HG03460 (cell line): ENCODE data around the gene SNX3.
"Not testable (repeated sequence)": the region's sequence is repeated elsewhere in the genome, so short reads cannot be mapped to it uniquely, and the experiment has no call there.

ENCODE experiments used
- ATAC-seq: cut with Tn5 transposase; IDR thresholded peaks from one replicate; pipeline ENCODE4 v1.9.1; 2021; ENCODE audit not compliant: unreplicated experiment

Gene SNX3

DNA sequence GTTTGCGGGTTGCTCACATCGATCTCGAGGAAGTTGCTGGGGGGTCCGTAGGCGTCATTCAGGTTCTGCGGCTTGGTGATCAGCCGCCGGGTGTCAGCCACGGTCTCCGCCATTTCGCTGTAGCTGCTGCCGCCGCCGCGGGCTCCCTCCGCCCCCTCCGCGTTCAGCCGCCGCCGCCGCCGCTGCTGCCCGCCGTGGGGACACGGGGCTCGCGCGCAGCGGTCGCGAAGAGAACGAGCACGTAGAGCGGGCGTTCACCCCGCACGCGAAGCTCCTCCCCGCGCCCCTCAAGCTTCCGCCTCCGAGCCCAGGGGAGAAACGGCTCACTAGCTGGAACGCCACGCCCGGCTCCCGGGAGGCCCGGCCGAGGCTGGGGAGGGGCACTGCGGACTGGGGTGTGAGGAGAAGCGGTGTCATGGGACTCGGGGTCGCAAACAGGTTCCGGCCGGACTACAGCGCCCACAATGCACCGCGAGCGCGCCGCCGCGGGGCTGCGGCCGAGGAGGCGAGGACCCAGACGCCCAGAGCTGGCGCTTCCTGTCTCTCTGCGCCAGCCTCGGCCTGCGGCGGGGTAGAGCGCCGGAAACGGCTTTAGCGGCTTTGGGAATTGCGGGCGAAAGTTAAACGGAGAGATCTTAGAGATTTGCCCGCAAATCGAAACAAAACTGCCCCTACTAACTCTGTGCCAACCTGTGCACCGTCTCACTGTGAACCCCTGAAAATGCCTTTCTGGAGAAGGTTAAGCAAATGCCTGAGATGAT, at the start of gene SNX3:
TSS of gene SNX3 (minus strand) at position 232 of the 761 bp plus-strand sequence. CDS start at position 113, 119 bp downstream.
- ATAC-seq: peak; percentile 84

DNA sequence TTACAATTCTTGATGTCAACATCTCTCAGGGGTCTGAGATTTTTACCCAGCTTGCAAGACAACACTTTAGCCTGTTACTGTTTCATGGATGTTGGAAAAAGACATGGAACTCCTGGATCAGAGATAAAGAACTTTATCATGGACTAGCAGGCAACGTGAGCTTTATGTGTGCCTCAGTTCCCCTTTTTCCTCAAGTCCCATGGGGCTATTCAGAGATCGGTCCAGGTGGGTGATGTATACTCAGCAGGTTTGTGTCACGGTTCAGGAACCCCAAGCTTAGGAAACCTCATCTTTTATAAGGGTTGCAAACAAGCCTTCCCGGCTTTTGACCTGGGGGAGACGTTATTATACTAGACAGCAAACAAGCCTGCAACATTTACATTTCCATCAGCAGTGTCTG, 49.0 kb upstream of the SNX3 start:
- no peak for ATAC-seq

DNA sequence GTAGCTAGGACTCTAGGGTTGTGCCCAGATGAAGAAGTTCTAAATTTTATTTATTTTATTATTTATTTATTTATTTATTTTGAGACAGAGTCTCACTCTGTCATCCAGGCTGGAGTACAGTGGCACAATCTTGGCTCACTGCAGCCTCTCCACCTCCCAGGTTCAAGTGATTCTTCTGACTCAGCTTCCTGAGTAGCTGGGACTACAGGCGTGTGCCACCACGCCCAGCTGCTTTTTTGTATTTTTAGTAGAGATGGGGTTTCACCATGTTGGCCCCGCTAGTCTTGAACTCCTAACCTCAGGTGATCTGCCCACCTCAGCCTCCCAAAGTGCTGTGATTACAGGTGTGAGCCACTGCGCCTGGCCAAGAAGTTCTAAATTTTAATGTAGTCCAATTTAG, 47.8 kb upstream of the SNX3 start:
- ATAC-seq: not testable (repeated sequence)

DNA sequence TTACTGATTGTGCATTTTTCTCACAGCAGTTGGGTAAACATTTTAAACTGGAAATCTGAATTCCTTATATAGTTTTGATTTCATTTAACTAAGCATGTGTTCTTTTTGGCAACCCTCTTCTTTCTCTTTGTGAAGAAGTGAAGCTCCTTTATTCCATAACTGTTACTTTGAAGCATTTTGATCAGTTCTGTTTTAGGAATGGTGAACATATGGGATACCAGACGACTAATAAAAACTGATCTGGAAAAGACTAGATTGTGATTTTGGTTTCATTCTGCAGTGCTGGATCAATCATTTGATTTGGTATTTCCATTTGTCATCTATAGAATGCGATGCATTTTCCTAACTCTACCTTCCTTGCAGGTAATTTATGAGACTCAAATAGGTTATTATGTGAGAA, 43.8 kb upstream of the SNX3 start:
- no peak for ATAC-seq

DNA sequence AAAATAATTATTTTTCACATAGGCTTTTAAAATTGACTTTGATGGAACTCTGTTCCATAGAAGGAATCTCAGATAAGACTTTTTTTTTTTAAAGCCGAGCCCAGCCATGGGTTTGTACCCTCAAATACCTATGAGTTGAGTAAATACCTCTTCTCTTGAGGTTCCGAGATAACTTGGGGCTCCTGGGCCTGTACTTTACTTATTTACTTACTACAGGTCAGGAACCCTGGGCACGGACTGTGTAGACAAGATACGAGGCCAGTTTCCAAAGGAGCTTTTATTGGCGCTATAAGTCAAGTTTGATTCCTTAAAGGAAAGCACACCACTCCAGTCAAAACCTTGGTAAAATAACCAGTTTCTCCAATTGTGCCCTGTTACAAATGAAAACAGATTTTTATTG, 41.5 kb upstream of the SNX3 start:
- no peak for ATAC-seq

DNA sequence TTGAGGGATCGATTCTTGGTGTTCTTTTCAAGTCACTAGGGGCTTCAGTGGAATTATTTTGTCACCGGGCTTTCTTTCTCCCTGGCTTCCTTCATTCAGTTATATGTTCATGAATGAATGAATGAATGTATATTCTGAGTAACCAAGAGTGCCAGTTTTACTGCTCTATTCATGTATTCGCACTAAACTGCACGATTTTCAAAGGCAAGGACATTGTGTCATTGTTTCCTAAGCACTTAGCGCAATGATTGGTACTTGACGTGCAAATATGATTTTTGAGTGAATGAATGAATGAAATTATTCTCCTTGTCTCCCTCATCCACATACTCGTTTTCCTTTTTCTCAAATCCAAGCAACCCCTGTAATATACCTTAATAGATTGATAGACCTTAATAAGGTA, 34.8 kb upstream of the SNX3 start:
- no peak for ATAC-seq

DNA sequence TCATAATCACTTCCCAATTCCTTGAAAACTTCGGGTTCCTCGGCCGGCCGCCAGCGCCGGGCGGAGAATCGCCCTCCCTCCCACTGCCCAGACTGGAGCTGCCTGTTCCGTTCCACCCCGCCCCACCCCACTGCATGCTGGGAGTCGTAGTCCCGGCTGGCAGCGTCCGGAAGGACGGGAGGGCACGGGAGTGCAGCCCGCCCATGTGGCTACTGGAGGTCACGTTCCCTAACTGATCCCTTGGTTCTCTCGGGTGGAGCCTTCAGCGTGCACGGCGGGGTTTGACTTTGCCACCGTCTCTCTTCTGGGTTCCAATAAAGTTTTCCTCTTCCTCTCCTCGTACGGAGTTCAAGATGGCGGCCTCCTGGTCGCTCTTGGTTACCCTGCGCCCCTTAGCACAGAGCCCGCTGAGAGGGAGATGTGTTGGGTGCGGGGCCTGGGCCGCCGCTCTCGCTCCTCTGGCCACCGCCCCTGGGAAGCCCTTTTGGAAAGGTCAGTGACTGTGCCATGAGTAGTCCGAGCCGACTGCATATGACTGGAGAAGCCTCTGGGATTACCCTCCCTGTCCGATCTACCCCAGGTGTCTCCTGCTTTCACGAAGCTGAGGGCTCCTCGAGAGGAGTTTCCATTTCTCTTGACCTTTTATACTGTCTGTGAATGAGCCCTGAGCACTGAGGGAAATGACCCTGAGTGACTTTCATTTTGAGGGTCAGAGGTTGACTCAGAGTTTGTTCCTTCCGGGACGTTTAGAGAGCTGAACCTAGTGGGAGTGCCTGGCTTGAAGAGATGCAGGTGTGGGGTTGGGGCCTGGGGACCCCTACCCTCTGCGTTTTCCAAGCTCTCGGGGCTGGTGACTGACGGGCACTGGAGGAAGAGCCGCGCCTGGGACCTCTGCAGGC, 34.1 kb upstream of the SNX3 start, which contains the start of gene AFG1L:
TSS of gene AFG1L (plus strand) at position 328 of the 899 bp plus-strand sequence. CDS start at position 354, 26 bp downstream.
- peak; percentile 93 for ATAC-seq

DNA sequence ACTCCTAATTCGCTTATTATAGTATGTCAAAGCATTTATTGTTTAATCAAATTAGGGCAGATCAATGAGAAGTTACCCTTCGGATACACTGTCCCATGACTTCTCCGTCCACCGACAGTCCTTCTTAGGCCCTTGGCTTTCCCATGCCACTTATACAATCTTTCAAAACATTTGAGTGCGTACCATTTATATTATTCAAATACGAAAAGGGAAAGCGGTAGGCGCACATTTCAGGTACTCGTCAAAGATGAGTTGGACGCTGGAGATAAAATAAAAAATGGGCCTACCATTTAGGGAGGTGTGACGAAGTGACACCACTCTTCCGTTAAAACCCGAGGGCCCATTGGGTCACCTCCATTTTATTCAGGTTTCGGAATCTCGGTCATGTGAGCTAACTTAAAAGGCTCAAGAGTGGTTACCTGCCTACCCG, 33.5 kb upstream of the SNX3 start:
- ATAC-seq: peak; percentile 22

DNA sequence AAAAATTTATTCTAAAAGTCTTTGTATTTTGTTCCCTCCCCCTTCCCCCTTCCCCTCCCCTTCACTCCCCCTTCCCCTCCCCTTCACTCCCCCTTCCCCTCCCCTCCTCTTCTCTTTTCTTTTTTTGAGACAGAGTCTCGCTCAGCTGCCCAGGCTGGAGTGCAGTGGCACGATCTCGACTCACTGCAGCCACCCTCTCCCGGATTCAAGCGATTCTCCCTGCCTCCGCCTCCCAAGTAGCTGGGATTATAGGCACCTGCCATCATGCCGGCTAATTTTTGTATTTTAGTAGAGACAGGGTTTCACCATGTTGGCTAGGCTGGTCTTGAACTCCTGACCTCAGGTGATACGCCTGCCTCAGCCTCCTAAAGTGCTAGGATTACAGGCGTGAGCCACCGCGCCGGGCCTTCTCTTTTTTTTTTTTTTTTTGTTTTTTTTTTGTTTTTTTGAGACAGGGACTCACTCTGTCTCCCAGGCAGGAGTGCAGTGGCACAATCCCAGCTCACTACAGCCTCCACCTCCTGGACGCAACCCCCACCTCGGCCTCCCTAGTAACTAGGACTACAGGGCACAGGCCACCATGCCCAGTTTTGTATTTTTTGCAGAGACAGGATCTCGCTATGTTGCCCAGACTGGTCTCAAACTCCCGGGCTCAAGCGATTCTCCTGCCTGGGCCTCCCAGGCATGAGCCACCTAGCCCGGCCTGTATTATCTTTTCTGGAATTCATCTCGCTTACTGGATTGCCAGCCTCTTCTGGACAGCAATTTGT, 32.9 kb upstream of the SNX3 start:
- ATAC-seq: no peak

DNA sequence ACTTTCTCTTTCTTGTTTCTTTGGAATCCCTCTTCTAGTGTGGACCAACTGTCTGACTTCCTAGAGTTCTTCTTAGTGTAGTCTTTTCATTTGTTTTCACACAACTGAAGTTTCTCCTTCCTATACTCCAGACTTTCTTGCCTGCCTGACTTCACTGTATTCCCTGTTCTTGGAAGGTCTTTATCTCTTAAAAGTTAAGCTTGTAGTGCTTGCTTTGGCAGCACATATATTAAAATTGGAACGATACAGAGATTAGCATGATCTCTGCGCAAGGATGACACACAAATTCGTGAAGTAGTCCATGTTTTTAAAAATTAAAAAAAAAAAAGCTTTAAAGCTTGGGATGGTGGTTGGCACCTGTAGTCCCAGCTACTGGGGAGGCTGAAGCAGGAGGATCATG, 31.7 kb upstream of the SNX3 start:
- not testable (repeated sequence) for ATAC-seq

DNA sequence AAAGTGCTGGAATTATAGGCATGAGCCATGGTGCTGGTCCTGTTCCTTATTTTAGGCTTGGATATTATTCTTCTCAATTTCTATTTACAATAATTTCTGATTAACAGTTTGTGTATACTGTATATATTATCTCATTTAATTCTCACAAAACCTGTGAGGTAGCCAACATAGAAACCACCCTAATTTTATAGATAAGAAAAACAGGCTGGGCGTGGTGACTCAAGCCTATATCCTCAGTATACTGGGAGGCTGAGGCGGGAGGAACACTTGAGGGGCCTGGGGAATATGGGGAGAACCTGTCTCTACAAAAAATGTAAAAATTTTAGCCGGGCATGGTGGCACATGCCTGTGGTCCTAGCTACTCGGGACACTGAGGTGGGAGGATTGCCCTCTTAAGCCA, 30.3 kb upstream of the SNX3 start:
- no peak for ATAC-seq

DNA sequence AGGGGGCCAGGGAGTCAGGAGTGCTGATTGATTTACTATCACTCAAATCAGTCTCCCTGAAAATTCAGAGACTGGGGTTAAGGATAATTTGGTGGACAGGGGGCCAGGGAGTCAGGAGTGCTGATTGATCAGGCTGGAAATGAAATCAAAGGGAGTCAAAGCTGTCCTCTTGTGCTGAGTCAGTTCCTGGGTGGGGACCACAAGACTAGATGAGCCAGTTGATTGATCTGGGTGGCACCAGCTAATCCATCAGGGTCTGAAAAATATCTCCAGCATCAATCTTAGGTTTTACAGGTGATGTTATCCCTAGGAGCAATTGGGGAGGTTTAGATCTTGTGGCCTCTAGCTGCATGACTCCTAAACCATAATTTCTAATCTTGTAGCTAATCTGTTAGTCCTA, 27.9 kb upstream of the SNX3 start:
- no peak for ATAC-seq

DNA sequence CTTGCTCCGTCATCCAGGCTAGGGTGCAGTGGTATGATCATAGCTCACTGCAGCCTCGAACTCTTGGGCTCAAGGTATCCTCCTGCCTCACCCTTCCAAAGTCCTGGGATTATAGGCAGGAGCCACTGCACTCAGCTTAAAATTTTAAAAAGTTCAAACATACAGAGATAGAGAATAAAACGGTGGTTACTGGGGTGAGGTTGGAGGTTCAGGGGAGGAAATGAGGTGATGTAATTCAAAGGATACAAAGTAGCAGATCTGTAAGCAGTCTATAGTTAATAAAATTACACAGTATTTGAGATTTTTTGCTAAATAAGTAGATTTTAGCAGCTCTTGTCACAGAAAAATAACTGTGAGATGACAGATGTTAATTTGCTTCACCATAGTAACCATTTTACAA, 26.5 kb upstream of the SNX3 start:
- ATAC-seq: no peak

DNA sequence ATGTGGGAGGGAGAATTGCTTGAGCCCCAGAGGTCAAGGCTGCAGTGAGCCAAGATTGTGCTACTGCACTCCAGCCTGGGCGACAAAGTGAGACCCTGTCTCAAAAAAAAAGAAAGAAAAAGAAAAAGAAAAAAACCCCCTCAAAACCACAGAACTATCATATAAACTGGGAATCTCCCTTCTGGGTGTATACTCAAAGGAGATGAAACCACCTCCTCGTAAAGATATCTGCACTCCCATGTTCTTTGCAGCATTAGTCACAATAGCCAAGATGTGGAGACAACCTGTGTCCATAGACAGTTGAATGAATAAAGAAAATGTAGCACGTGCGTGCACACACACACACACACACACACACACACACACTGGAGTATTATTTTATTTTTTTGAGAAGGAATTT, 25.5 kb upstream of the SNX3 start:
- no peak for ATAC-seq

DNA sequence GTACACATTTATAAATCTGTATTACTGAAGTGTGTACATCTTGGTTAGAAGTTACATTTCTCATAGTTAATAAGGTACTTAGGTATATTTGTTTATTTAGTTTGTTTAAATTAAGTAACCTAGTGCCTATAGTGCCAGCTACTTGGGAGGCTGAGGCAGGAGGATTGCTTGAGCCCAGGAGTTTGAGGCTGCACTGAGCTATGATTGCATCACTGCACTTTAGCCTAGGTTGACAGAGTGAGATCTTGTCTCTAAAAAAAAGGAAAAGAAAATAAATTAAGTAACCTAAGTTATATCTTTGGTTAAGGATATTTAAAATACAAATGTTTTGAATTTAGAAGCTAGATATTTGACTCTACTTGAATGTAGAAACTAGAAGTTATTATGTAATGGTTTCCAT, 24.5 kb upstream of the SNX3 start:
- no peak for ATAC-seq

DNA sequence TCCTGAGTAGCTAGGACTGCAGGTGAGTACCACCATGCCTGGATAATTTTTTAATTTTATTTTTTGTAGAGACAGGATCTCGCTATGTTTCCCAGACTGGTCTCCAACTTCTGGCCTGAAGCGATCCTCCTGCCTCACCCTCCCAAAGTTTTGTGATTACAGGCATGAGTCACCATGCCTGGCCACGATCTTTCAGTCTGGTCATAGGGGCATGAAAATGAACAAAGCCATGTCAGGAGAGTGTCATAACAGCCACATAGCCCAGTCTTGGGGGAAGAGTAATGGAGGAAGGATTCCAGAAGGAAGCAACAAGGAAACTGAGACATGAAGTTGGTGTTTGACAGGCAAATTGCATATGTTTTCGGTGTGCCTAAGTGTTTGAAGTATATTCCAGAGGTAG, 17.0 kb upstream of the SNX3 start:
- no peak for ATAC-seq

DNA sequence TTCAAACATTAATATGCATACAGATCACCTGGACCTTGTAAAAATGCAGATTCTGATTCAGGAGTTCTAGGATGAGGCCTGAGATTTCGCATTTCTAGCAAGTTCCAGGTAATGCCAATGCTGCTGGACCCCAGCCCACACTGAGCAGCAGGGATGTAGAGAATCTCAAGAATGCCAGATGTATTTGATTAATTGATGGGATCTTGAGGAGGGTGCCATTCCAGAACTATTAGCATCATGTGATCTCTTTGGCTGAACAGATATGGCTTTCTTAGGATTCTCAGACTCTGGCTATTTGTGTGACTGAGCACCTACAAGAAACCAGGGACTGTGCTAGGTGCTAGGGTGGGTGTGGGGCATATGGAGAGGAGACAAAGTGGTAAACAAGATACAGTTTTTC, 16.5 kb upstream of the SNX3 start:
- ATAC-seq: no peak

DNA sequence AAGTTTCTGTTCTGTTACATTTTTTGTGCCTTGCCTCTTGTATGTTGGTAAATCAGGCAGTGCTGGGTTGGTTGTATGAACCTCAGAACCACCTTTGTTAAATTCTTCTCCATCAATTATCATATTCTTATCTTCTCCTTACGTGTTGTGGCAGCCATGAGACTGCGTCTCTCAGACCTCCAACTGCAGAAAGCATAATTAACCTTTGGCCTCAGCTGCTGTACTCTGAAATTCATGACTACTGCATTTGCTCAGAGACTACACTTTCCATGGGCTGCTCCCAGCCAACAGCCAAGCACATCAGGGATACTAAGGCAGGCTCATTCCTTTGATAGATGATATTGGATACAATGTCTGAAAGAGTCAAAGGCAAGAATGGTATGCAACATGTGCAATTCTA, 15.1 kb upstream of the SNX3 start:
- ATAC-seq: no peak

DNA sequence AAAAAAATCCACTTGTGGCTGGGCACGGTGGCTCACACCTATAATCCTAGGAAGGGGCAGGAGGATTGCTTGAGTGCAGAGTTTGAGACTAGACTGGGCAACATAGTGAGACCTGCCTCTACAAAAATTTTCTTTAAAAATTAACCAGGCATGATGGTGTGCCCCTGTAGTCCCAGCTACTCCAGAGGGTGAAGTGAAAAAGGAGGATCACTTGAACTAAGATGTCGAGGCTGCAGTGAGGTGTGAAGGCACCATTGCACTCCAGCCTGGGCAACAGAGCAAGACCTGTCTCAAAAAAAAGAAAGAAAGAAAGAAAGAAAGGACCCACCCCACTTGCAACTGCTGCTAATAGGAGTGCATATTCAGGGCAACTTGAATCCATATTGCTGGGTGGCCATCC, 13.7 kb upstream of the SNX3 start:
- ATAC-seq: no peak

DNA sequence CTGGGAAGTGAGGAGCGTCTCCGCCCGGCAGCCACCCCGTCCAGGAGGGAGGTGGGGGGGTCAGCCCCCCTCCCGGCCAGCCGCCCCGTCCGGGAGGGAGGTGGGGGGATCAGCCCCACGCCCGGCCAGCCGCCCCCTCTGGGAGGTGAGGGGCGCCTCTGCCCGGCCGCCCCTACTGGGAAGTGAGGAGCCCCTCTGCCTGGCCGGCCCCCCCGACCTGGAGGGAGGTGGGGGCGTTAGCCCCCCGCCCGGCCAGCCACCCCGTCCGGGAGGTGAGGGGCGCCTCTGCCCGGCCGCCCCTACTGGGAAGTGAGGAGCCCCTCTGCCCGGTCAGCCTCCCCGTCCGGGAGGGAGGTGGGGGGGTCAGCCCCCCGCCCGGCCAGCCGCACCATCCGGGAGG, 9.1 kb upstream of the SNX3 start:
- not testable (repeated sequence) for ATAC-seq

DNA sequence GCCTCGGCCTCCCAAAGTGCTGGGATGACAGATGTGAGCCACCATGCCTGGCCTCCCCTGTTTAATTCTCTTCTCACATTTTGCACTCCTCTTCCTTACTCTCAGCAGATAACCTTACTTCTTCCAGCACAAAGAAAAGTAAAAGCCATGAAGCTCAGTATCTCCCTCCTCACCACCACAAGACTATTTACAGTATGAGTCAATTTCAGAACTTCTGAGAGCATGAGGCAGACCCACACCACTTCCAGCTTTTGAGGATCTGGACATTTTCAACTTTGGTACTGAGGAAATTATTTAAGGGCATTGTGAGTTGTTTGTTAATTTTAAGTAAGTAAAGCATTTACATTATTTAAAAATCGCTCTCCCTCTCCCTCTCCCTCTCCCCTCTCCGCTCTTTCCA, 8.0 kb upstream of the SNX3 start:
- ATAC-seq: no peak
